H1 (cell line): ENCODE results near the gene PCDH9. TPM values are rescaled to one million over a fixed set of nuclear protein-coding genes. Genes with fewer than 3 reads are reported as not detected.

Source experiments
- BACH1 ChIP-seq: IDR thresholded peaks from 2 replicates; pipeline ENCODE4 v1.6.1; 2012; ENCODE audit warnings: low read length, improper control_type of control experiment
- CHD2 ChIP-seq: IDR thresholded peaks from 2 replicates; pipeline ENCODE4 v1.6.1; 2012; ENCODE audit warnings: low read length, improper control_type of control experiment
- POLR2A ChIP-seq, 2 experiments: IDR thresholded peaks; 1 replicate in 1 of 2; 2 replicates in 1 of 2; pipeline ENCODE4 v1.6.1; 2011; ENCODE audit warnings: low read depth in 2 of 2, low read length in 2 of 2, mild to moderate bottlenecking in 2 of 2; ENCODE audit errors: control extremely low read depth in 1 of 2
- polyA plus RNA-seq, 7 experiments: library from polyadenylated mRNA; depleted of rRNA in 3 of 7; stranded (reverse) in 5 of 7; unstranded in 2 of 7; fragments of >200 nt in 5 of 7; fragments of 200-250 nt in 2 of 7; gene quantifications; 1 replicate in 5 of 7; 2 replicates in 1 of 7; 4 replicates in 1 of 7; pipeline versions ENCODE4 v1.2.1 to v1.2.3, GENCODE V29; 2011 to 2013; ENCODE audit warnings: missing spikeins in 2 of 7, mixed read lengths in 2 of 7
- total RNA-seq: library from RNA; stranded (reverse); fragmentation: NEBNext Ultra II Directional; extraction: Animal tissue kit (Norgen Biotek cat#: 25700); gene quantifications from 2 replicates; pipeline ENCODE4 v1.2.1, GENCODE V29; 2021

PCDH9 gene
- total and polyA plus RNA-seq, 2 of the 8 experiments (the other 6 are each of a cell fraction or from before 2014, with no cell fraction given) = 0.12 to 0.60 TPM

DNA sequence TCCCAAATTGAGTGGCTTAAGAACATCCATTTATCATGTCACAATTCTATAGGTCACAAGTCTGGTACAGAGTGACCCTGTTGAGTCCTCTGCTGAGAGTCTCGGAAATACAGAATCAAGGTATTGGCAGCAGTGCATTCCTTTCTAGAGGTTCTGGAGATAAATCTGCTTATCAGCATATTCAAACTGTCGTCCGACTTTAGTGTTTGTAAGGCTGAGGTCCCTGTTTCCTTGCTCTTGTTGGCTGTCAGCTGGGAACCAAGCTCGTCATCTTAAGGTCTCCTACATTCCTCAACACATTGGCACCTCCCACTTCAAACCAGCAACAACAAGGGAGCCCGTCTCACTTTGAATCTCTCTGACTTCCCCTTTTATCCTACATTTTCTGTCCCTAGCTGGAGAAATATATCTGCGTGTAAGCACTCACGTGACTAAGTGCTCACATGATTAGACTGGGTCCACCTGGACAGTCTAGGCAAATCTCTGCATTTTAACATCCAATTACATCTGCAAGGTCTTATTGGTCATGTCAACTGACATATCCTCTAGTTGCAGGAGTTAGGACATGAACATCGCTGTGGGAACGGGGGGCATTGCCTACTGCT, 886.8 kb downstream of the PCDH9 start (continued):
- no peak for TF ChIP-seq BACH1
- no peak for TF ChIP-seq CHD2
- TF ChIP-seq POLR2A (IDR thresholded peaks at IDR 0.05; ENCODE audit: control extremely low read depth in 1 of 2, low read depth in 2 of 2, low read length in 2 of 2) = no peak
